Measurements from ENCODE around the gene ZNF292.

- no peak for TF ChIP-seq POLR2AphosphoS5 (IDR thresholded peaks at IDR 0.05)
- no peak for TF ChIP-seq EP300 (IDR thresholded peaks at IDR 0.05)
- TF ChIP-seq CTCF (IDR thresholded peaks at IDR 0.05): no peak
Observed at GRCh38 chr6:87154641-87154992, 748 bp upstream of the ZNF292 start.

Measured in stomach (tissue), 4 donors.